SK-N-SH treated with all-trans-retinoic acid at 6 μM for 48 hours (cell line): ENCODE data around the gene KLF12.

Source experiments
- ATAC-seq: fragments of 200-7000 bp; cut with Tn5 transposase; 3 replicates; pipeline ENCODE4 v1.9.1; 2020; ENCODE audit warnings: mild to moderate bottlenecking, moderate library complexity
- ARNTL ChIP-seq: fragments of 450-650 bp; formaldehyde crosslinking; IDR thresholded peaks from 2 replicates; pipeline ENCODE4 v1.5.0; 2020; ENCODE audit warnings: low read depth, mild to moderate bottlenecking, moderate library complexity, borderline replicate concordance
- BACH2 ChIP-seq: fragments of 250-450 bp; sonication (Bioruptor Pico); IDR thresholded peaks from 2 replicates; pipeline ENCODE4 v1.9.0; 2021; ENCODE audit warnings: mild to moderate bottlenecking, borderline replicate concordance
- CREB5 ChIP-seq: fragments of 250-450 bp; sonication (Bioruptor Pico); IDR thresholded peaks from 2 replicates; pipeline ENCODE4 v1.5.1; 2020; ENCODE audit warnings: low read depth, mild to moderate bottlenecking, moderate library complexity
- CSRNP3 ChIP-seq: fragments of 250-450 bp; sonication (Bioruptor Pico); IDR thresholded peaks from 2 replicates; pipeline ENCODE4 v1.5.1; 2021; ENCODE audit warnings: mild to moderate bottlenecking, moderate library complexity
- ESRRG ChIP-seq: fragments of 250-450 bp; sonication (Bioruptor Pico); IDR thresholded peaks from 2 replicates; pipeline ENCODE4 v1.6.1; 2021; ENCODE audit warnings: mild to moderate bottlenecking
- GLIS3 ChIP-seq: fragments of 250-450 bp; sonication (Bioruptor Pico); IDR thresholded peaks from 2 replicates; pipeline ENCODE4 v1.5.0; 2020; ENCODE audit warnings: mild to moderate bottlenecking, moderate library complexity
- ISL1 ChIP-seq: fragments of 250-450 bp; sonication (Bioruptor Pico); IDR thresholded peaks from 2 replicates; pipeline ENCODE4 v2.1.2; 2022; ENCODE audit warnings: mild to moderate bottlenecking, moderate library complexity
- OSR1 ChIP-seq: fragments of 250-450 bp; sonication (Bioruptor Pico); IDR thresholded peaks from 2 replicates; pipeline ENCODE4 v1.8.0; 2022; ENCODE audit warnings: moderate library complexity, mild to moderate bottlenecking, inconsistent platforms
- POU6F1 ChIP-seq: fragments of 250-450 bp; sonication (Bioruptor Pico); IDR thresholded peaks from 2 replicates; pipeline ENCODE4 v1.8.0; 2021; ENCODE audit warnings: low read depth, mild to moderate bottlenecking, moderate library complexity, borderline replicate concordance
- RARB ChIP-seq: fragments of 250-450 bp; sonication (Bioruptor Pico); IDR thresholded peaks from 2 replicates; pipeline ENCODE4 v1.8.0; 2021; ENCODE audit warnings: mild to moderate bottlenecking, moderate library complexity
- SNAI2 ChIP-seq: fragments of 250-450 bp; sonication (Bioruptor Pico); IDR thresholded peaks from 2 replicates; pipeline ENCODE4 v1.5.0; 2020; ENCODE audit warnings: mild to moderate bottlenecking, moderate library complexity
- TCF4 ChIP-seq: fragments of 250-450 bp; sonication (Bioruptor Pico); IDR thresholded peaks from 2 replicates; pipeline ENCODE4 v1.8.0; 2021; ENCODE audit warnings: mild to moderate bottlenecking, moderate library complexity, borderline replicate concordance
- TOX ChIP-seq: fragments of 250-450 bp; sonication (Bioruptor Pico); IDR thresholded peaks from 2 replicates; pipeline ENCODE4 v1.8.0; 2021; ENCODE audit warnings: mild to moderate bottlenecking, moderate library complexity, borderline replicate concordance
- ZC3H10 ChIP-seq: fragments of 250-450 bp; sonication (Bioruptor Pico); IDR thresholded peaks from 2 replicates; pipeline ENCODE4 v1.5.1; 2021; ENCODE audit warnings: mild to moderate bottlenecking, moderate library complexity
- ZFP30 ChIP-seq: fragments of 450-650 bp; formaldehyde crosslinking; IDR thresholded peaks from 2 replicates; pipeline ENCODE4 v1.5.0; 2022; ENCODE audit warnings: mild to moderate bottlenecking, moderate library complexity
- ZNF70 ChIP-seq: fragments of 450-650 bp; formaldehyde crosslinking; IDR thresholded peaks from 2 replicates; pipeline ENCODE4 v1.5.0; 2020; ENCODE audit warnings: mild to moderate bottlenecking, moderate library complexity
- ZNF8 ChIP-seq: fragments of 450-650 bp; formaldehyde crosslinking; IDR thresholded peaks from 2 replicates; pipeline ENCODE4 v1.5.0; 2020; ENCODE audit warnings: mild to moderate bottlenecking, moderate library complexity
- TF ChIP-seq, protein P1 (sequence below): fragments of 250-450 bp; sonication (Bioruptor Pico); IDR thresholded peaks from 2 replicates; pipeline ENCODE4 v1.5.0; 2020; ENCODE audit warnings: mild to moderate bottlenecking, moderate library complexity

The KLF12 gene

DNA sequence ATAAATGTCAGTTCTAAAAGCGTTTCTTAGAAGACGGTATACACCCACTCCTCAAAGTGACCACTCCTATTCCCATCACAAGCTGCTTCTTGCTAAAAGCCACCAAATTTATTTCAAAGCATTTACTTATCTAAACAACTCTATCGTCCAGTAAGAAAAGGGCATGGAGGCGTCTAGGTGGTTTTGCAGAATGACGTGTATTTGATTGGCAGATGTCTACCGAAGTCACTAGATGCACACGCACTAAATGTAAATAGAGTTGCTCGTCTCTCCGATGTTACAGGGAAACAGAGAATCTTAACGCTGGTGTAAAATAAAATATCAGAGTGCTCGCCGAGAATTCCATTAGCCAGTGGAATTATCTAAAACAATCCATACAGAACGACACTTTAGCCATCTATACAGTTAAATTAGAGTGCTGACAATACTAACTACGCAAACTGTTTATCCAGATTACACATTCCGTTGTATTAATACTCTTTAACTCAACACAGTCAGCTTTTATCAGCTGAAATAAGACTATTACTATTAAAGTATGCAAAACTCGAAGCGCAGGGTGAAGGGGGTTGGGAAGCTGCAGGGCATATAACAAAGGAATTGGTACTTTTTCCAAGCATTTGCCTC is 1.9 kb downstream of the KLF12 start (continued):
- TF ChIP-seq CSRNP3 (CRISPR knock-in tag) (no peak), ZFP30 (no peak), BACH2 (CRISPR knock-in tag) (no peak)
- TF ChIP-seq, protein P1, sequence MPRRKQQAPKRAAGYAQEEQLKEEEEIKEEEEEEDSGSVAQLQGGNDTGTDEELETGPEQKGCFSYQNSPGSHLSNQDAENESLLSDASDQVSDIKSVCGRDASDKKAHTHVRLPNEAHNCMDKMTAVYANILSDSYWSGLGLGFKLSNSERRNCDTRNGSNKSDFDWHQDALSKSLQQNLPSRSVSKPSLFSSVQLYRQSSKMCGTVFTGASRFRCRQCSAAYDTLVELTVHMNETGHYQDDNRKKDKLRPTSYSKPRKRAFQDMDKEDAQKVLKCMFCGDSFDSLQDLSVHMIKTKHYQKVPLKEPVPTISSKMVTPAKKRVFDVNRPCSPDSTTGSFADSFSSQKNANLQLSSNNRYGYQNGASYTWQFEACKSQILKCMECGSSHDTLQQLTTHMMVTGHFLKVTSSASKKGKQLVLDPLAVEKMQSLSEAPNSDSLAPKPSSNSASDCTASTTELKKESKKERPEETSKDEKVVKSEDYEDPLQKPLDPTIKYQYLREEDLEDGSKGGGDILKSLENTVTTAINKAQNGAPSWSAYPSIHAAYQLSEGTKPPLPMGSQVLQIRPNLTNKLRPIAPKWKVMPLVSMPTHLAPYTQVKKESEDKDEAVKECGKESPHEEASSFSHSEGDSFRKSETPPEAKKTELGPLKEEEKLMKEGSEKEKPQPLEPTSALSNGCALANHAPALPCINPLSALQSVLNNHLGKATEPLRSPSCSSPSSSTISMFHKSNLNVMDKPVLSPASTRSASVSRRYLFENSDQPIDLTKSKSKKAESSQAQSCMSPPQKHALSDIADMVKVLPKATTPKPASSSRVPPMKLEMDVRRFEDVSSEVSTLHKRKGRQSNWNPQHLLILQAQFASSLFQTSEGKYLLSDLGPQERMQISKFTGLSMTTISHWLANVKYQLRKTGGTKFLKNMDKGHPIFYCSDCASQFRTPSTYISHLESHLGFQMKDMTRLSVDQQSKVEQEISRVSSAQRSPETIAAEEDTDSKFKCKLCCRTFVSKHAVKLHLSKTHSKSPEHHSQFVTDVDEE (CRISPR knock-in tag) = no peak

GRCh38 chr13:74131227-74131626 is 3.0 kb downstream of the KLF12 start:
- TF ChIP-seq ESRRG (CRISPR knock-in tag) (no peak), POU6F1 (CRISPR knock-in tag) (no peak), GLIS3 (no peak), TOX (CRISPR knock-in tag) (no peak), ZC3H10 (no peak), ZNF70 (CRISPR knock-in tag) (no peak), SNAI2 (CRISPR knock-in tag) (no peak), ISL1 (CRISPR knock-in tag) (no peak), ARNTL (no peak), CREB5 (no peak), CSRNP3 (CRISPR knock-in tag) (no peak)
- ATAC-seq = no peak

GRCh38 chr13:74129500-74130191 is 4.6 kb downstream of the KLF12 start:
- no peak for ATAC-seq
- TF ChIP-seq ARNTL = no peak
- no peak for TF ChIP-seq TCF4
- no peak for TF ChIP-seq RARB (CRISPR knock-in tag)
- TF ChIP-seq ZNF8 (CRISPR knock-in tag) = no peak
- TF ChIP-seq ZFP30 = no peak
- TF ChIP-seq GLIS3 = no peak
- no peak for TF ChIP-seq CREB5
- TF ChIP-seq, protein P1 (CRISPR knock-in tag) = no peak
- TF ChIP-seq POU6F1 (CRISPR knock-in tag) = no peak
- TF ChIP-seq OSR1 (CRISPR knock-in tag) = no peak
- no peak for TF ChIP-seq BACH2 (CRISPR knock-in tag)
- TF ChIP-seq, all 23 proteins: peak for 0
